Ishikawa (cell line): ENCODE measurements around the gene TREM2.

ENCODE experiments used
- CEBPB ChIP-seq: IDR thresholded peaks from 2 replicates; pipeline ENCODE4 v1.6.1; 2012
- RAD21 ChIP-seq: IDR thresholded peaks from 2 replicates; pipeline ENCODE4 v1.6.1; 2012; ENCODE audit warnings: low read depth
- TAF1 ChIP-seq: IDR thresholded peaks from 2 replicates; pipeline ENCODE4 v1.6.1; 2012; ENCODE audit warnings: low read depth, mild to moderate bottlenecking
- TF ChIP-seq, protein P1 (sequence below): IDR thresholded peaks from 2 replicates; pipeline ENCODE4 v1.6.1; 2012

GRCh38 chr6:41122918-41123317 is 40.0 kb downstream of the TREM2 start:
- TF ChIP-seq TAF1 (no peak), RAD21 (no peak), CEBPB (no peak)
- TF ChIP-seq, protein P1, sequence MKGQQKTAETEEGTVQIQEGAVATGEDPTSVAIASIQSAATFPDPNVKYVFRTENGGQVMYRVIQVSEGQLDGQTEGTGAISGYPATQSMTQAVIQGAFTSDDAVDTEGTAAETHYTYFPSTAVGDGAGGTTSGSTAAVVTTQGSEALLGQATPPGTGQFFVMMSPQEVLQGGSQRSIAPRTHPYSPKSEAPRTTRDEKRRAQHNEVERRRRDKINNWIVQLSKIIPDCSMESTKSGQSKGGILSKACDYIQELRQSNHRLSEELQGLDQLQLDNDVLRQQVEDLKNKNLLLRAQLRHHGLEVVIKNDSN, result no peak
